ENCODE measurements around the gene P2RX2.

P2RX2 gene

DNA sequence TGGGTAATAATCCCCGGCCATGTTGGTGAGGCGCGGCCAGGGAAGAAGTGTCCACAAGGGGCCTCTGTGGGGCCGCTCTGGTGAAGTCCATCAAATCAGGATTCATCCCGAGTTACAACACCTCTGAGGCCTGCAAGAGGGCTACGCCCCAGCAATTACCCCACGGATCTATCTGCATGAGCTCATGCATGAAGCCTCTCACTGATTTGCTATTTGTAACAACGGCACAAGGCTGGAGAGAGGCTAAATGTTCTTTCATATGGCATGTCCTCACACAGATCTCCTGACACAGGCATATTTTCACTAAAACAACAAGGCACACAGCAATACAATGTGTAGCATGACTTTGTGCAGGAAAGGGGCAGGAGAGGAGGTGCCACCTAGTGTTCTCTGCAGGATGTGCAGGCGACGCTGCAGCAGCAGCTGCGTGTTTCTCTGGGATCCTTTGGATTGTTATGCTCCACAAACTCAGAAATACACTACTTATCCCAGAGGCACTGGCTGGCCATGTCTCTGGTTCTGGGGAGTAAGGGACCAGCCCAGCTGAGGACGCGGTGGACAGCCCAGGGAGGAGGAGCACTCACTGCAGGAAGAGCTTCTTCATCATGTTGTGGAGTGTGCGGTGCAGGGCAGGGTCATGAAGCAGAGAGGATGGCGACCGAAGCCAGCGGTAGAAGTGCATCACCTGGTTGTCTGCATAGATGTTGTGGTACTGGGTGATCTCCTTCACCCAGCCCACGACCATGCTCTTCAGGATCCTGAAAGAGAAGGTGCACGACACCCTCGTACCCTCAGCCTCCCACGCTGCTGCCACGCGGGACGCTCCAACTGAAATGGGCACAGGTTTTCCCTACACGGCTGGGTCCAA, 20.2 kb downstream of the P2RX2 start:
- DNase-seq (ENCODE audit: low read depth) = no peak

GRCh38 chr12:132639956-132640520, 21.5 kb downstream of the P2RX2 start:
- DNase-seq (ENCODE audit: low read depth) = no peak

DNA sequence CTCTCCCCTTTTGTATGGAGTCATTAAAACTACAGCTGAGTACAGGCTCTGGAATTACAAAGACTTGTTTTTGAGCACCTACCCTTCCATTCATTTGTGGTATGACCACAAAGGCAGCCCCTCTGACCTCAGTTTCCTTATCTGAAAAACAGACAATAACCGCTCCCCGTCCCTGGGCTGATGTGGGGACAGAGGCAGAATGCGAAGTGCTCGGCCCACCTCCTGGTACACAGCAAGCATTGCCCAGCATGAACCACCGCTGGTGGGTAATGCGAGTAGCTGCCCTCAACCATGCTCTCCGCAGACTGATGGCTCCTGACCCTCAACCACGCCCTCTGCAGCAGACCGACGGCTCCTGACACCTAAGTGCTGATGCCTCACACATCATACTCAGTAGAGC, 22.4 kb downstream of the P2RX2 start:
- DNase-seq (ENCODE audit: low read depth) = no peak

DNA sequence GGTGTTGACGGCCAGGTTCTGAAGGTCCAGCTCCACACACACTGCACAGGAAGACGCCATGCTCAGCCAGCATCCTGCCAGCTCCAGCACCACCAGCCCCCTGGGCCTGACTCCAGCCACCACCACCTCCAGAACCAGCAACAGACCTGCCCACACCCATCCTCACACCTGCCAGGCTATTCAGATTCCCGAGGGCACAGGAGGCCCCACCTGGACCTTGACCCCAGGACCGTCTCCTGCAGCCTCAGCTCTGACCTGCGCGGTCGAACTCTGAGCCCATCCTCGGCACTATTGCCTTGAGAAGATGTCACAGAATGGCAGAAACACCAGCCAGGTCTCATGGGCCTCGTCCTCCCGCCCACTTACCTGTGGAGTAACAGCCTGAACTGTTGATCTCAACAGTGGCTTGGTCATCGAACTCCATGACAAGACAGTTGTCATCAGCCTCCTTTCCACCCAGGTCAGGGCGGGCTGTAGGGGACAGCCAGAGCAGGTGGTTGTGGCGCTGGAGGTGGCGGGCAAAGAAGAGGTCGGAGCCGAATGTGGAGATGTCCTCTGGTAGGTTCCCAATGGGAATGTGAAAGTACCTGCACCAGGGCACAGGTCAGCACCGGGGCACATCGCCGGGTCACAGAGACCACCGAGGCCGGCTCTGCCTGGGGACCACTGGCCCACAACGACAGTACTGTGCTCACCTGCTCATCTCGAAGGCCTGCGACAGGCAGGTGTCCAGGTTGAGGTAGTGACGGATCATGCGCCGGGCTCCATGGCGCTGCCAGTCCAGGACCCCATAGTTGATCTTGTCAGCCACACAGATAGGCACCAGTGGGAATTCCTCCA, 23.5 kb downstream of the P2RX2 start:
- DNase-seq (ENCODE audit: low read depth) = no peak

- DNase-seq (ENCODE audit: low read depth) = no peak
Observed at GRCh38 chr12:132642846-132643835, 24.6 kb downstream of the P2RX2 start.

GRCh38 chr12:132646850-132647249, 28.3 kb downstream of the P2RX2 start:
- no peak for DNase-seq (ENCODE audit: low read depth)

DNA sequence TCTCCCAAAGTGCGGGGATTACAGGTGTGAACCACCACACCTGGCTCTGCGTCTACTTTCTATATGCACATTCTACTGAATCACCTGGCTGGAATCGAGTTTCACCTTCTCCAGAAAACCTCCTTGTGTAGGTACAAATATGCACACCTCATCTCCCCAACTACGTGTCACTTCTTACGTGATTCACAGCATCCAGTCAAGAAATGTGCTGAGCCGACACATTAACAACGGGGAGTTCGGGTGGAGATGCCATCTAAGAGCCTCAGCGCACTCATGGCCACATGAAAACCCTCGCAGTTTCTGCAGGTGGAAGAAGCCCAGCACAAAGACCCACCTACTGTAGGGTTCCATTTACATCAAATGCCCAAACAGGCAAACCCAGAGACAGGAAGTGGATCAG, 29.3 kb downstream of the P2RX2 start:
- DNase-seq (ENCODE audit: low read depth) = no peak

DNA sequence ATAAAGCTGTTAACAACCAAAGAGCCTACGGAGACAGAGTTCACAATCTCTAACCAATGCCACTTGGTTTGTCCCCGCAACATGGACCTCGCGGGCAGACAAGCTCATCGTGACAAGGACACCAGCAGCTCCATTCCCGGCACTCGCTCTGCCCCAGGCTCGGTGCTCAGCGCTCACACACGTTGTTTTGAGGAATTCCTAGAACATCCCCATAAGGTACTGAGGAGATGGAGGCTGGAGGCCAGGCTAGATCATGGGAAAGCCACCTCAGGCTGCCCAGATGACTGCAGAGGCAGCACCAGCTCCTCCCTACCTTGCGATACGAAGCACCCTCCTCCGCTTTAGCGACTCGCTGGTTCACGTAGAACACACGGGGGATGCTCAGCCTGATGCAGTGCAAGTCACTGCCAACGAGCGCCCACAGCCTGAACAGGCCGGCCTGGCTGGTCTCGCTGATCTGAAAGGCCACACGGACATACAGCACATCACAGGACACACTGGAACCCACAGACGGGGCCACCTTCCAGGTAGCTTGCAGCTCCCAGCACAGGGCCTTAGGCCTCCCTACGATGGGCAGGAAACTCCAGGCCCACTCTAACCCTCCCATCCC, 30.1 kb downstream of the P2RX2 start:
- DNase-seq (ENCODE audit: low read depth) = no peak

GRCh38 chr12:132649226-132649945, 30.8 kb downstream of the P2RX2 start:
- no peak for DNase-seq (ENCODE audit: low read depth)

DNA sequence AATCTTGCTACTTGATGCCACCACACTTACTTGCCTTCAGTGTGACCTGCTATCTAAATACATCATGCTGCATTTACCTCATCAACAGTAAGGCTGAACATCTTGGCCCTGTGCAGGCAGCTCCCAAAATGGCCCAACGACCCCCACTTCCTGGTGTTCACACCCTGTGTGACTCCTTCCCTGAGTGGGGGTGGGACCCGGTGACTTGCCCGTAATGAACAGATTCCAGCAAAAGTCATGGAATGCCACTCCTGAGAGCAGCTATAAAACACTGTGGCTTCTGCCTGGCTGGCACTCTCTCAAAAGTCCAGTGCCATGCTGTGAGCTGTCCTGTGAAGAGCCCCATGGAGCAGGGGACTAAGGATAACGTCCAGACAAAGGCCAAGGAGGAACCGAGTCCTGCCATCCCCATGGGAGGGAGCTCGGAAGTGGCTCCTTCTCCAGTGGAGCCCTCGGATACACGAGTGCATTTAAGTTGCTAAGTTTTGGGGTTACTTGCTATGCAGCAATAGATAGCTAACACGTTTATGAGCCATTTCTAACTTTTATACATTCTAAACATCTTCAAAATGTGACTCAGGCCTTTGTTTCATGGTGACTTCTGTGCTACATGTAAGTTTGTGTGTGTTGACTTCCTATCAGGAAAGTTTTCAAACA, 33.0 kb downstream of the P2RX2 start:
- DNase-seq (ENCODE audit: low read depth) = no peak

GRCh38 chr12:132653567-132654290, 35.2 kb downstream of the P2RX2 start:
- DNase-seq (ENCODE audit: low read depth) = no peak

DNA sequence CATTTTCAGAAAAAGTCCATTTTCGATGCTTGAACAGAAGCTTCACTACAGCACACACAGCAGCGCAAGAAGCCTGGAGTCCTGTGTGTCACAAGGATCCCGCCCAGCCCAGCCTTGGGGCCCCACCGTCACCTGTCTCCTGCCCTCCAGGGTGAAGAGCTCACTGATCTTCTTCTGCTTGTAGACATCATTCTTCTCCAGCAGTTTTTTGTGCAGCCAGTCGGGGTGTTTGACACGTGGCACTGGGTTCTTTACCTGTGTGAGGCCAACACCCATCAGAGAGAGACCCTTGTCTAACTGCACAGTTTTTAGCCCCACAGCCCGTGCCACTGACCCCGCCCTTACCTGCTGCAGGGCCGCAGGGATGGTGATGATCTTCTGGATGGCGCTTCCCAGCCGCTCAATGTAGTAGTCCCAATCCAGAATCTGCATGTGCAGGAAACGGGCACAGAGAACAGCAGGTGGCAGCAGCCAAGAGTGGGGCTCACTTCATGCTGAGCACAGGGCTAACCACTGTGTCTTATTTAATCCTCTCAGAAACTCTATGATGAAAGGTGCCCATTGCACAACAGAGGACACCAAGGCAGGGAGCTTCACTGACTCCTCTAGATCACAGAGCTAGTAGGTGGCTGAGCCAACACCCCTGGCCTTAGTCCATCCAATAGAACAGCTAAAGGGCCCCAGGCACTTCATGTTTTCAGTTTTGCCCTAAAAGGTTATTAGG, 38.6 kb downstream of the P2RX2 start:
- no peak for DNase-seq (ENCODE audit: low read depth)

DNA sequence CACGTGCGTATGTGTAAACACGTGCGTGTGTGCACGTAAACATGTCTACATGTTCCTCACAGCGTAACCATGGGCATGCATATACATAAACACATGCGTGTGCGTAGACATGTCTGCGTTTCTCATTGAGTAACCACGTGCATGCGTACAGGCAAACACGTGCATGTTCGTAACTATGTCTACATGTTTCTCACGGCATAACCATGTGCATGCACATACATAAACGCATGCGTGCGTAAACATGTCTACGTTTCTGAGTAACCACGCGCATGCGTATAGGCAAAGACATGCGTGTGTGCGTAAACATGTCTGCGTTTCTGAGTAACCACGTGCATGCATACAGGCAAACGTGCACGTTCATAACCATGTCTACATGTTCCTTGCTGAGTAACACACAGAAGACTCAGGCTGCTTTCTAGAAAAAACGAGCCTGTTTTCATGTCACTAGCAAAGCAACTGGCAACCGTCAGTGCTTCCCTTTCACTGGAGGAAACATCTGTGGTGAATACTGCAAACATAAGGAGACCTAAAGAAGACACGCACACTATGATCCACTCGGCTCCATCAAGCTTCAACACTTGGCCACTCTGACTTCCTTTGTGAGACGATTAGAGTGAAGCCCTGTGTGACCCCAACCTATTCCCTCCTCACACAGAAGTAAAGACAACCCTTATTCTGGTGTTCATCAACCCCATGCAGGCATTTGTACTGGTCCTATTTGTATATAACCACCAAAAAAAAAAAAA, 39.7 kb downstream of the P2RX2 start:
- DNase-seq (ENCODE audit: low read depth) = no peak

DNA sequence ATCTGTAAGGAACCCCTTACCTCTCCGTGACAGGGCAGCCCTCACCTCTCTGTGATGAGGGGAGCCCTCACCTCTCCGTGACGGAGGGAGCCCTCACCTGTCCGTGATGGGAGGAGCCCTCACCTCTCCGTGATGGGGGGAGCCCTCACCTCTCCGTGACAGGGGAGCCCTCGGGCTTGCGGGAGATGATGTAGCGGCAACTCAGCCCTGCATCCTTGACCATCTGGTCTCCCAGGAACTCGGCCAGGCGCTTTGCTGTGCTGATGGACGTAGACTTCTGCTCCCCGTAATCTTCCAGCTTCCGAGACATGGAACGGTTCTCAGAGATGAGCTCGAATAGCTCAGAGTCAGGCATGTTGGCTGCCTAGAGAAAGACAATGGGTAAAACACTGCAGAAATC, 40.6 kb downstream of the P2RX2 start:
- DNase-seq (ENCODE audit: low read depth) = no peak

GRCh38 chr12:132660052-132660451, 41.5 kb downstream of the P2RX2 start:
- no peak for DNase-seq (ENCODE audit: low read depth)

DNA sequence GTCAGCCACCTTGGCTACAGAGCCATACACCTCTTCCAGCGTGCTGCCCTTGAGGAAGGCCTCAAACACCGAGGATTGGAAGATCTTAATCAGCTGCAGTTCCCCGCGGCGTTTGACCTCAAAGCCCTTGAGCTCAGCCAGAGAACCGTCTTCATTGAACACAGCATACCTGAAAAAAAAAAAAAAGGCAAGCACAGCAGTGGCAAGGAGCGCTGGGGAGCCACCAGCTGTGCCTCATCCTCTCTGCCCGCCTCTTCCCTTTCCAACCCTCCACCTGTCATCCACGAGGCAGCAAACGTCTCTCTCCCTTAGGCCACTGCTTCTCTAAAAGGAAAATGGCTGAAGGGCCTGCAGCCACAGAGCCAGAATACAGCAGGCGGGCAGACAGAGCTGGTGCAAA, 42.4 kb downstream of the P2RX2 start:
- no peak for DNase-seq (ENCODE audit: low read depth)

- no peak for DNase-seq (ENCODE audit: low read depth)
Observed at GRCh38 chr12:132661972-132662371, 43.4 kb downstream of the P2RX2 start.

Measured in HS-27A (cell line).